GM21360 (cell line): ENCODE measurements around the gene PEPD.

ENCODE experiments used
- ATAC-seq: cut with Tn5 transposase; IDR thresholded peaks from one replicate; pipeline ENCODE4 v1.9.1; 2021; ENCODE audit warnings: mild to moderate bottlenecking, moderate library complexity; ENCODE audit not compliant: unreplicated experiment

Gene PEPD

DNA sequence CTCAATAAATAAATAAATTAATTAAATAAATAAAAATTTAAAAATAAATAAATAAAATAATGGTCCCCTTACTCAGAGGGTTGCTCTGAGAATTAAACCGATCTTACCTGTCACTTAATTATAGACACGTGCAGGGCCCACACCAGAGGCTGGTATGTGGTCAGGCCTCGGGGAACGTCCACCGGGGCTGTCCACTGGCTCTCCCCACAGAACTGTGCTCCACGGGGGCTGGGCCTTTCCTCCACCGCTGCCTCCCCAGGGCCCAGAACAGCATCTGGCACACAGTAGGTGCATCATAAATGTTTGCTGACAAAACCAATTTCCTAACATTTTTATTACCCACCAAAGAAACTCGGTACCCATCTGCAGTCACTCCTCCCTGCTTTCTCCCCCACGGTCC lies 78.9 kb downstream of the PEPD start:
- no peak for ATAC-seq

DNA sequence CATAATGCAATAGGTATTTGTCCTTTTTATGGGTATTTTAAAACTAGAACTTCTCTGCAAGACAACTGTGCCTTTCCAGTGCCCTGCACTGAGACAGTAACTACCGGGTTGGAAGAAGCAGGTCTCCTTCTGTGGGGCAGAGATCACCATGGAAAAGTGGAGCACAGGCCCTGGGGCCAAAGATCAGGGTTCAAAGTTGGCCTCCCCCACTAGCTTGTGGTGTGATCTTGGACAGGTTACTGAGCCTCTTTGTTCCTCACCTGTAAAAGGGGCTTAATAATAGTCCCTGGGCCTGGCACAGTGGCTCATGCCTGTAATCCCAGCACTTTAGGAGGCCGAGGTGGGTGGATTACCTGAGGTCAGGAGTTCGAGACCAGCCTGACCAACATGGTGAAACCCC lies 79.8 kb downstream of the PEPD start:
- ATAC-seq: no peak

DNA sequence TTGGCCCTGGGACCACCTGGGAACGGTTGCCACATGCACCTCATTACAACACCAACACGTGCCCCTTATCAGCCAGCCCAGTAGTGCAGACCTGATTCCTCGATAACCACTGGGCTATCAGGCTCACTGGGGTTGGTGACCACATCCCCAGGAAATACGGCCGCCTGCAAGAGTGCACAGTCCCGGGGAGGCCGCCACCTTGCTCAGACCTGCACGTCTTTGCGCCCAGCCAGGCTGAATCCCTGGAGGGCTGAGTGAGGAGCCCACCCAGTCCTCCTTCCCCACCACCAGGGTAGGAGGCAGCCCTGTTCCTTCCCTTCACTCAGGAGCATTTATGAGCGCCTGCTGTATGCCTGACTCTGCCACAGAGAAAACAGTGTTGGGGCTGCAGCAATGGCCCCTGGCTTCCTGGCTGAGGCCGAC lies 80.3 kb downstream of the PEPD start:
- ATAC-seq: no peak

DNA sequence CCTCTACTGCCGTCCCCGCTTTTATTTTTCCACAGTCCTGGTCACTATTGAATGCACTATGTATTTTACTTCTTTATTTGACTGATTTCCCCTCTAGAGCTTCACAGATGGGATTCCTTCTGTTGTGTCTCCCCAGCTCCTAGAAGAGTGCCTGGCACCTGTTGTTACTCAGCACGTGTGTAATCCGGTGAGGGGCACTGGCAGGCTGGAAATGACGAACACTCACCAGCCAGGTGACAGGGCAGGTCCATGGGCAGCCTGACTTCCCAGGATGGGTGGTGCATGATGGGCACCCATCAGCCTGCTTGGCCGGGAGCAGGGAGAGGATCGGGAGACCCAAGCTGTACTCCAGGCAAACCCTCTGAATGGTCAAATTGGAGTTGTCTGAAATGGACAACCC lies 80.9 kb downstream of the PEPD start:
- no peak for ATAC-seq

DNA sequence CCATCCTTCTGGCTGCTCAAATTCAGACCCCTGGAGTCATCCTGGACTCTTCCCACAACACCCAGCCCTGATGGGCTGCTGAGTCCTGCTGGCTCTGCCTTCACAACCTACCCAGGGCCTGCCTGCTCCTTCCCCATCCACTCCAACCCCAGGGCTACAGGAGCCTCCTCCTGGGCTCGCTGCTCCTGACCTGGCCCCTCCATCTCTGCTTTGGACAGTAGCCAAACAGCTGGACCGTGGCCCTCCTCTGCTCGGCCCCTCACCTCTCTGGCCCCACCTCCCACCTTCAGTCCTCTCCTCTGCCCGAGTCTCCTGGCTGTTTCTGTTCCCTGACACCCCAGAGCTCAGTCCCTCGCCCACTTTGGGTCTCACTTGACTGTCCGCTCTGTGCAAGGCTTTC lies 81.3 kb downstream of the PEPD start:
- no peak for ATAC-seq

DNA sequence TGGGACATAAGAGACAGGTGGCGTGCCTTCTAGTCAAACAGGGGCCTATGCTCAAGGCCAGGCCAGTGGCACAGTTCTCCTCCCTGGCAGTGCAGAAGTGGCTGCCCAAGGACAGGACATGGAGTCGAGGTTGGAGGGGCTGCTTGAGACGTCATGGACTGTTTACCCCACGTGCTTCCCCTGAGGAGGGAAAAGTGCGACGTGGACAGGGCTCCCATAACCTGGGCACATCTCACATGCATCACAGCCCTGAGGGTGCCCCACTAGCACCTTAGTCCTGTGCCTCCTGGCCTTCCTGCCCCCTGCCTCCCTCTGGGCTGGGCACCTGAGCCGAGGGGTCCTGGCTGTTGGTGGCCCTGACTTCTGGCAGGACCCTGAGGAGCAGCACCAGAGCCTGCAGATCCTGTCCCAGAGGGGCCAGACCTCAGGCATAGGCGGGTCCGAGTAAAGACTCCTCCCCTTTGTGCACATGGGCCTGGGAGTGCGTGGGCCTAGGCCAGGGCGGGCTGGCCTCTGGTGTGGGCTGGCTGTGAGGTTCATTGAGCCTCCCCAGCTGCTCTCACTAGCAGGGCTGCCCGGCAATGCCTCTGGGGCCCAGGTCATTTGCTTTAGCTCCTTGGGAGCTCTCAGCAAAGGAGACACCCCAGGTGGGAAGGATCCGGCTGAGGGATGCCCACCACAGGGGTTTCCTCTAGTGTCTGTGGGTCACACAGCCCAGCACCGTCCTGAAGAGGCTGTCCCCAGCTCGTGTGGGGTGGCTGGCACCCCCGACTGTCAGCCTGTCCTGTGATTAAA lies 82.4 kb downstream of the PEPD start:
- no peak for ATAC-seq

DNA sequence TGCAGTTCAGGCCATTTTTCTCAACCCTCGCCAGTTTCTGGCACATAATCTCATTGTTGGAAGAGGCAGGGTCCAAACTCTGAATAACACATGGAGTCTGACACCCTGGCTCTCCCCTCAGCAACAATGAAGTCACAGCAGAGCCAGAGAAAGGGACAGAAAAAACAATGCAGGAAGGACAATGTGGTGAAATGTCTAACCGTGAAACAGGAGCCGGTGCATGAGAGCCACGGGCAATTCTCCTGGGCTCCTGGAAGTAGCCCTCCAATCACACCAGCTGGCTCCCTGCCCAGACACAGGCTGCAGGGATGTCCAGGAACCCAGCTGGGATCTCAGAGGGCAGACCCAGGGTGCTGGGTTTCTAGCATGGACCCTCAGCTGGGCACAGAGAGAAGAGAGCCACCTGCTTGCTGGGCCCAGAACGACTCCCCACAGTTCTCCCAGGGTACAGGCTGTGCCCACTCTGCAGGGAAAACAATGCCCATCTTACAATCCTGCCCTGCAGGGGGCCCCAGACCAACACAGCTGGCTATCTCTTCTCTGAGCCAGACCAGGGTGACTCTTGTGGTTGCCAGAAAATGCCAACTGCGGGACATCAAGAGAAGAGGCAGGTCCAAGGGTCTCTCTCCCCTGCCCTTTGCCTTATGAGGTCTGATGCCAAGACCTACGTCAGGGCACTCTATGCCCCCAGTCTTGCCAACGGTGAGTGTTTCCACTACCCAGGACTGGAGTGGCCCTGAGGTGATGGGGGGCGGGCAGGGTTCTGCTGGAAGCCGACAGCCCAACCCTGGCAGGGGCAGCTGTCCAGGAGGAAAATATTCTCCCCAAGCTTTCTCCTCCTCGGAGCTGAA lies 83.5 kb downstream of the PEPD start:
- ATAC-seq: no peak

DNA sequence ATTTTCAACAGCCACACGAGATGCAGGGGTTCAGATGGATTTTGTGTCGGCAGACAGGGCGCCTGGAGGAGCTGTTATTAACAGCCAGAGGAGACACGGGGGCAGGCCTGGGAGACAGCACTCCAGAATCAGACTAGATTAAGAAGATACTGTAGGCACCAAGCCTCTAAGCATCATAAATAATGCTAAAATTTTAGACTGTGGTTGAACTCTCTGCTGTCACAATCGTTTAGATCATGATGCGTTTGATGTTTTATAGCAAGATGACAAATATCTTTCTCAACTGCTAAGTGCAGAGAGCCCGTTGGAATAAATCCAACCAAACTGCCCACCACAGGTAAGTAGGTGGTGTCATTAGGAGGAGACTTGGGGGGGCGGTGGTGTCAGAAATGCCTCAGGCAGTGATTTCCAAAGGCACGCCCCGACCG lies 84.2 kb downstream of the PEPD start:
- no peak for ATAC-seq

DNA sequence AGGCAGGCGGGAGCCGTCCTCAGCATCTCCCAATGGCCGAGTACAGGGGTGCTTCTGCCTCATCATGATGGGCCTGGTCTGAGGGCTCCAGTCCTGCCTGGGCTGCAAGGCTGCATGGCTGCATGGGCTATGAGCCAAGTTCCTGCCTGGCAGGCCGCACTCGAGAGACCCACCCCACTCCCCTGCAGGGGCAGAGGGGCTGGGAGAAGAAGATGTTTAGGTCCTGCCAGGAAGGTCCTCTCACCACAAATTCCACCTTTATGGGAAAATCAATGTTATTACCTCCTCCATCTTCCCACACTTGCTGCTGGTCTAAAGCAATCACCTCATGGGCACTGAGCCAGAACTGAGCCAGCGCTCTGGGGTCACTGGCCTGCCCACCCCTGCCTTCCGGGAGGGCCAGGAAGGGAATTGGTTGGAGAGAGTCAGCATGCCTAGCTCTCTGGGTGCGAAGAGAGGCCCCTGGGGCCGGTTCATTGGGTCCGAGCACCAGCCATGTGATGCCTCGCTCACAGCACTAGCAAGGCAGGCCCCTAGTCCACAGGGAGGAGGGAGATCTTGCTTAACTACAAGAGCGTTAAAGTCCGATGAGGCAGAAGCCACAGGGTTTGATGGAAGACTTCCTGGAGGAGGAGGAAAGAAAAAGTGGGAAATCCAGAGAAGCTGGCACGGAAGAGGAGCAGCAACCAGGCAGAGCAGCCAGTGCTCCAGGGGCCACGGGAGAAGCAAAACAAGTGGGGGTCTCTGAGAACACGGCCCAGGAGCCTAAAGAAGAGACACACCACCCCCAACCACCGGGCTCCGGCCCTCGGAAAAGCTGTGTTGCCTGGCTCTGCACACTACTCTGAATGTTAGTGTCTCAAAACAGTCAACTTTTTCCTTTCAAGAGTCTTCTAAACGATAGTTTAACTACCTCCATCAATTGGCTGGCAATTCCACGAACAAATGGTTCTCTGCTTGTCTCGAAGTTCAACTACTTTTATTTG lies 84.9 kb downstream of the PEPD start:
- ATAC-seq: no peak

DNA sequence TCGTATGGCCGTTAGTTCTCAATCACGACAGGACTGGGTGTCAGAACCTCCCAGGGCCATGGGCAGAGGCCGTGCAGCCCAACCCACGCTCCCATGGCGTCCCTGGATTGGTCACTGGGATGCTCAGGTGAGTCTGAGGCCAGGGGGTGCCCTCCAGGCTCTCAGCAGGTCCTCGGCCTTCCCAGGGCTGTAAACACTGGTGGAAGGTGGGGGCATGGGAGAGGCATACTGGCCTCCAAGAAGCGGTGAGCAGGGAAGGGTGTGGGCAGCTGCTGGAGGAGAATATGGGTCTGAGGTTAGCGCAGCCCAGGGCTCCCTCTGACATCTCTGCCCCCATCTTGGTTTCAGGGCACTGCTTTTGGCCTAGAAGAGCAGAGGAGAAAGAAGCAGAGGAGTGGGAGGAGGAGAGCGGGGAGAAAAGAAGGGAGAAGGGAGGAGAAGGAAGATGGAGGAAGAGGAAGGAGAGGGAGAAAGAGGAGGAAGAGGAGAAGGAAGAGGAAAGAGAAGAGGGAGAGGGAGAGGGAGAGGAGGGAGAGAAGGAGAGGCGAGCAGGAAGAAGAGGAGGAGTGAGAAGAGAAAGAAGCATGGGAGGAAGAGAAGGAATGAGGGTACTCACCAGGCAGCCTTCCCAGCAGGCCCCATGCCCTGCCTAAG lies 85.8 kb downstream of the PEPD start:
- no peak for ATAC-seq

DNA sequence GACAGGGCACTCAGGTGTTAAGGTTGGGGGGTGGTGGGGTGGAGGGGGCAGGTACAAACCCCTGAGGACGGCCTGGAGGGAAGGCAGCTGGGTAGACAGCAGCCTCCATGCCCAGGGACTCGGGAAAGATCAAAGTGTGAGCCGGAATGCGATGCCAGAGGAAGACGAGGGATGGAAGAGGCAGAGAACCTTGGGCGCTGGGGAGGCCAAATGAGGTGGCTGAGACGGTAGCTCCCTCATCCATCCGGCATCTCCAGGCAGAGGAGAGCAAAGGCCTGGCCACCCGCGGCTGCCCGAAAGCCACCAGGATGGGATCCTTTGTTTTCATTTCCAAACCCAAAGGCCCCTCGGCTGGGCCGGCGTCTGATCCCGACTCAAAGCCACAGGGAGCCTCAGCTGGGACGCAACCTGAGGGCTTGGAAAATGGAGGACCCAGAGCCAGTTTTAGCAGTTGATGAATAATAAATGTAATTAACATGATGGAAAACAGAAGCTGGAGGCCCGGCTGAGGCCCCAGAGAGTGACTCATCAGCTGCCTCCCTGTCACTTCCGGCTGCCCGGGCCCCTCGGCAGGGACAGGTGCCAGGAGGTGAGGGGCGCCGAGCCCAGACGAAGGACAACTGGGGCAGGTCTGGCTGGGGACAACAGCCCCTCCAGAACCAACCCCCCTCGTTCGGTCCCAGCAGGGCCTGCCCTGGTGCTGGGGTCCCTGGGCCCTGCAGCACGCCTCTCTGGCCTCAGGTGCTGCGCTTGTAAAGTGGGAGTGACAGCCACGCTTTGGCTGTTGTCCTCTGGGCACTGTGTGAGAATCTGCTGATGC lies 86.5 kb downstream of the PEPD start:
- ATAC-seq: no peak

DNA sequence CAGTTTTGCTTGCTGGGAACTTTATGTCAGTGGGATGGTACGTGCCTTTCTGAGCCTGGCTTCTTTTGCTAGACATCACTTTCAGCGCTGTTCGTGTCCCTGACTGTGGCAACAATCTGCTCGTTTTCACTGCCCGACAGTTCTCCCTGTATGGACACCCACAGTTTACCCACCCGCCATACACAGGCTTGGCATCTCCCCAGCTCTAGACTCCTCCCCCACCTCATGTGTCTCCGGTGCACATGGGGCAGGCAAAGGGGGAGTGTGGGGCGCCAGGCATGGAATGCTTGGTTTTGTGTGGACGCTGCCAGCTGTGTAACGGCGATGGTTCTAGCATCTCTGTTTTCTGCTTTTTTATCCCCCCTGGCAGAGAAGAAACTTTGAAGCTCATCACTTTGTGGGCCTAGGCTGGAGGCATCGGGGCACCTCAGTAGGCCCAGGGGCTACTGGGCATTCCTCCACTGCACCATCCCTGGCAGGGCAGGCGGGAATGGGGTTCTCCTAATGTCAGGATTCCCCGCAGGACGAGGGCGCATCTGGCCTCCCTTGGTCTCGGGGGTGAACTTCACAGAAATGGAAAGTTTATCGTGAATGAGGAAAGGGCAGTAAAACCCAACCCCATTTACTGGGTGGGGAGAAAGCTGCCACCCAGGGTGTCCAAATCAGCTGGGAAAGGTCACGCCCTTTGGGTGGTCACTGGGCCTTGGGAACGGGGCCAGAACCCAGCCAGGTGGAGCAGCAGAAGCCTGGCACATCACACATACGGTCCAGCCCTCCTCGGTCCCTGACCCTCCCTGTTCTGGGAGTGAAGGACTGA lies 87.3 kb downstream of the PEPD start:
- no peak for ATAC-seq

DNA sequence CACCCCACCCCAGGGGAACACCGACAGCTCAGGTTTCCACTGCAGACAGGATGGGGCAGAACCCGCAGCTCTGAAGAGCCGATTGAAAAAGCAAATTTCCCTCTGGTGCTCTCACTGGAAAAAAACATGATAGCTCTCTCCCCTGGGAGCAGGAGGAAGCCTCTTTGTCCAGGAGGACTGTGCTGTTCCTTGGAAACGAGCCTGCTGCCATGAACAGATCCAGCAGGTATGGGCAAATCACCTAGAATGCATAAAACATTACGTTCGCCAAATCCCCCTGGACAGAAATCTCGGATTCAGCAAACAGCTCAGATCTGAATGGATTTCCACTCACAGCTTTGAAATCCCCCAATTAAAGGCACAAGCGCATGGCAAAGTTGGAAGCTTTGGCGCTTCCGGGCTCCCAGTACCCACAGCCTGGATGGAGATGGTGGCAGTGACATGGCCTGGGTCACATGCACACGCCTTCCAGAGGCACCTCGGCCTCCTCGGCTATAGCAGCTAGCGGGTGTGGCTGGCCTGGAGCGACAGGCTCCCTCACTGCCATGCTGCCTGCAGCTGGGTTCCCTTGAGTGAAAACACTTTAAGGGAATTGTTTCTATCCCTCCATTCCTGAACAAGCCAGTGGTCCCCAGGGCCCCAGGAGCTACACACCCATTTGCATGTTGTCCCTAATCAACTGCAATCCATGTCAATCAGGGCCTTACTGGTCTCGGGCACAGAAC lies 89.0 kb downstream of the PEPD start:
- ATAC-seq: no peak

DNA sequence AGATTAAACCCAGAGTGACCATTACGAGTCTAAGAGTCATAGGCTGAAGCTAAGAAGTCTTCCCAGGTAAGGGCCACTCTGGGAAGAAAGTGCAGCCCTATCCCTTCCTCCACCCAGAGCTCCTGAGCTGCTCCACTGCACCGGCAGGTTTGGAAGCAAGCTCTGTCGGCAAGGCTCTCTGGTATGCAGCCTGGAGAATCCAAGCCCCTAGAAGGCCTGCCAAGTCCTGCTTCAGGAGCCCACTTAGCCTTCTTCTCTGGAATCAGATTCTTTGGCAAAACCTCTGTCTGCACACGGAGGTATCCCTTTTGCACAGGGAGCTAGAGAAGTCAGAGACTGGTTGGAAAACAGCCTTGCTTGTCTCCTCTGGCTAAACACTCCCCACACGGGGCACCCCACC lies 89.6 kb downstream of the PEPD start:
- ATAC-seq: no peak

DNA sequence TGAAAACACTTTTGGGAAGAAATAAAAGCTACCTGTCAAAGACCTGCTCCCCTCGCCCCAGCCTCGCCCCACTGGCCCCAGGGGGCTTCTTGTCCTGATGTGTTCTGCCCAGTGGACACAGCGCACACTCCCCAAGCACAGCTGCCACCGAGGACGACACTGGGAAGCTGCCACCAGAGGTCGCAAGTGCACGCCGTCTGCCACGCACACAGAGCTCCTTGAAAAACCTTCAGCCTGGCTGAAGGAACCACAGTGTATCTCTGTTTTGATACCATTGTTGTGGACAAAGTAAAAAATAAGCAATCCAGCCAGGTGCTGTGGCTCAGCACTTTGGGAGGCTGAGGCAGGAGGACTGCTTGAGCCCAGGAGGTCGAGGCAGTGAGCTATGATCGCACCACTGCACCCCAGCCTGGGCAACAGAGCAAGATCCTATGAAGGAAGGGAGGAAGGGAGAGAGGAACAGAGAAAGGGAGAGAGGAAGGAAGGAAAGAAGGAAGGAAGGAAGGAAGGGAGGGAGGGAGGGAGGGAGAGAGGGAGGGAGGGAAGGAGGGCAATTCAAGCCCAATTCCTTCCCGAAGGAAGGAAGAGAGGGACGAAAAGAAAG lies 90.8 kb downstream of the PEPD start:
- ATAC-seq: peak; percentile 54

DNA sequence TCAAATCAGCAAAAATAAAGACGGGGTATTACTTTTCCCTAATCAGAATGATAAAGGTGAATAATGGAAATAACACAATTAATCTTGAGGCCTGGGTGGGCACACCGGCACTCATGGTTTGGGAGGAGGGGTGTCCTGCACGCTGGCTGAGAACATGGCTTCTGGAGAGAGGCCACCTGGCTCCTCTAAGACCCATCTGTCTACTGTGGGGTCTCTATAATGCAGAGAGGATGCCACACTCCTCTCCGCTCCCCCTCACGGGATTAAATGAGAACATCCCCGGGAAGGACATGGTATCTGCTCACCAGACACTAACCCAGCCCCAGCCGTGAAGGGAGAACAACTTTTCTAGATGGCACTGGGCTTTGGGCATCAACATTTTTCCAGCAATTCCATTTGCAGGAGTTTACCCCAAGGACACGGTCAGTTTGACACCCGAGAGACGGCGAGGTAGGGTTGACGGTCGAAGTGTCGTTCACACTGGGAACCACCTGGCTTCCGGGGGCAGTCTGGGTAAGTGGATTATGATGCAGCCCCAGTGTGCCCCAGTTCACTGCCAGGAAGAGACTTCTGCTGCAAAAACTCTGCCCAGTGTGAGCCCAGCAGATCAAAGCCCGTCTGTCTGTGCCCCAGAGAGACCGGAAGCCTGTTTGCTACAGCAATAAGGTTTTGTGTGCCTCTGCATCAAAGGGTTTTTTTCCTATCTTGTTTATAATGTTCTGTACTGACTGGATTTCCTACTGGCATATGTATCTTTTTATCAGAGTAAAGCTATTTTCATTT lies 91.5 kb downstream of the PEPD start:
- ATAC-seq: no peak

DNA sequence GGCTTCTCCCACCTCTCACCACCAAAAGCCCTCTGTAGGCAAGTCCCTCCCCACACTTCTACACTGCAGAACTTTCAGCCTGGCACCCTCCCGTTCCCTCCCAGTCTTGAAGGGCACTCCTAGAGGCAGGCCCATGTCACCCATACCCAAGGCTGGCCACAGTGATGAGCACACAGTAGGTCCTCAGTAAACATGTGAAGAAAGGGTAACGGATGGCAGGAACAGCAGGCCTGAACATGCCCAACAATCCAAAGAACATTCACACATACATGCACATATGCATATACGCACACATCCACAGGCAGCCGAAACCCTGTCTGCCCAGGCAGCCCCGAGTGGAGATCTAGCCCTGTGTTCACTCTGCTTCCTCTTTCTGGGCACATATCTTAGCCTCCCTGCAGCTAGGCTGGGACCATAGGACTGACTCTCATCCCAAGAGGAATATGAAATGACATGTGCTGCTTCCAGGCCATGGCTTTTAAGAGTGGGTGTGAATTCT lies 92.9 kb downstream of the PEPD start:
- ATAC-seq: no peak
